Duodenal mucosa (tissue), 2 donors: ENCODE data around the gene TMEM266.

Source experiments
- H3K27ac ChIP-seq: one replicate; pipeline ENCODE4 v1.7.0; 2013; ENCODE audit warnings: low read depth, low read length
- H3K27me3 ChIP-seq, 2 donors: one replicate each; pipeline ENCODE4 v1.7.0; 2013; ENCODE audit warnings: low read length in 2 of 2, control low read depth in 1 of 2; ENCODE audit not compliant: insufficient read depth in 2 of 2, control insufficient read depth in 1 of 2
- H3K36me3 ChIP-seq, 2 donors: one replicate each; pipeline ENCODE4 v1.7.0; 2013; ENCODE audit warnings: low read length in 2 of 2, control low read depth in 1 of 2; ENCODE audit not compliant: insufficient read depth in 2 of 2, control insufficient read depth in 1 of 2
- H3K4me1 ChIP-seq, 2 donors: one replicate each; pipeline ENCODE4 v1.7.0; 2013; ENCODE audit warnings: low read length in 2 of 2, control low read depth in 1 of 2; ENCODE audit not compliant: insufficient read depth in 2 of 2, control insufficient read depth in 1 of 2
- H3K4me3 ChIP-seq, 2 donors: one replicate each; pipeline ENCODE4 v1.7.0; 2013; ENCODE audit warnings: low read length in 2 of 2, low read depth in 1 of 2
- H3K9ac ChIP-seq, 2 donors: one replicate each; pipeline ENCODE4 v1.7.0; 2013; ENCODE audit warnings: low read length in 2 of 2, low read depth in 1 of 2
- H3K9me3 ChIP-seq, 2 donors: one replicate each; pipeline ENCODE4 v1.7.0; 2013; ENCODE audit warnings: low read length in 2 of 2, control low read depth in 1 of 2; ENCODE audit not compliant: control insufficient read depth in 1 of 2

The TMEM266 gene

GRCh38 chr15:76118767-76119166 is 59.0 kb downstream of the TMEM266 start:
- Histone ChIP-seq H3K4me3 (no peak overlapping the region), H3K9ac (no peak overlapping the region), H3K36me3 (no peaks in the 10 kb centered on the region), H3K9me3 (no peaks in the 10 kb centered on the region), H3K4me1 (no peaks in the 10 kb centered on the region), H3K27me3 (no peaks in the 10 kb centered on the region), H3K27ac (no peak overlapping the region)

DNA sequence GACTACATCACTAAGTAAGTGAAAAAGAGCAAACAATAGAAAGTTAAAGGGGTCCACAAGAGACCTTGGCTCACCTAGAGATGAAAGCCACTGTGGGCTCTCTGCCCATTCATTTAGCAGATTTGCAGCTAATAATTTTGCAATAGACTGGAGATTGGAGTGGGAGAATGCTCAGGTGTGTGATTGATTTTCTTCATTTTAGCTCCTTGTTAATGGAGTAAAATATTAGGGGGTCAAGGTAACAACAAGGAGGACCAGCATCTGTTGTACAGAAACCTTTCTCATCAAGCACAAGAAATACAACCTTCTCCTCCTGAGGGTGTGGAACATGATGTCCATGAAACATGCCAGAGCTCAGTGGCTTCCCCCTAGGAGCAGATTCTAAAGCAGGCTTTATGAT is 63.2 kb downstream of the TMEM266 start:
- Histone ChIP-seq H3K36me3 (no peaks in the 10 kb centered on the region), H3K9ac (no peak overlapping the region), H3K4me3 (no peak overlapping the region), H3K4me1 (no peaks in the 10 kb centered on the region), H3K27me3 (no peaks in the 10 kb centered on the region), H3K27ac (no peak overlapping the region), H3K9me3 (no peaks in the 10 kb centered on the region)

- Histone ChIP-seq H3K36me3 (no peaks in the 10 kb centered on the region), H3K27me3 (no peaks in the 10 kb centered on the region), H3K4me1 (no peaks in the 10 kb centered on the region), H3K9ac (no peak overlapping the region), H3K4me3 (no peak overlapping the region), H3K9me3 (no peaks in the 10 kb centered on the region), H3K27ac (no peak overlapping the region)
These were observed 67.4 kb downstream of the TMEM266 start for GRCh38 chr15:76127169-76127568.

GRCh38 chr15:76127880-76128279 is 68.1 kb downstream of the TMEM266 start:
- Histone ChIP-seq H3K36me3 (no peaks in the 10 kb centered on the region), H3K4me1 (no peaks in the 10 kb centered on the region), H3K27me3 (no peaks in the 10 kb centered on the region), H3K27ac (no peak overlapping the region), H3K9ac (no peak overlapping the region), H3K9me3 (no peaks in the 10 kb centered on the region), H3K4me3 (no peak overlapping the region)

GRCh38 chr15:76134537-76134936 is 74.8 kb downstream of the TMEM266 start:
- Histone ChIP-seq H3K27me3 (no peaks in the 10 kb centered on the region), H3K9me3 (no peaks in the 10 kb centered on the region), H3K4me1 (peaks cover under 1% of the 10 kb centered on the region in 2 donors), H3K36me3 (no peaks in the 10 kb centered on the region), H3K9ac (no peak overlapping the region), H3K4me3 (no peak overlapping the region), H3K27ac (no peak overlapping the region)

DNA sequence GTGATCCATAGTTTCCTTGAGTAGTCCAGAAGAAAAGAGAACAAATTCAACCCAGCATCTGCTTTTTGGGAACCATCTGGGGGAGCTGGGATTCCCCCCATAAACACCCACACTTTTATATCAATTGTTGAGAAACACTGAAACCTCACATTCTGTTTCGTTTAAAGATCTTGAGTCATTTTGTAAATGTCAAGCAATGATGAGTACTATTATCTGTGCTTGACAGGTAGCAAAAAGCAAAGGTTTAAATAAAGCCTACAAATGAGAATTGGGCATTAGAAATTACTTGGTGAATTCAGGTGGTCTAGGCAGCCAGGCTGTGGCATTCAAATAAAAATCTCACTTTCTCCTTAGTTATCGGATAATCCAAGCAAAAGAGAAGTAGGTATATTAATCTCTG is 75.7 kb downstream of the TMEM266 start:
- peaks cover 0 to 3% of the 10 kb centered on the region in 2 donors for H3K27me3 ChIP-seq
- no peak overlapping the region for H3K4me3 ChIP-seq
- no peaks in the 10 kb centered on the region for H3K9me3 ChIP-seq
- no peak overlapping the region for H3K27ac ChIP-seq
- H3K9ac ChIP-seq, result no peak overlapping the region
- no peaks in the 10 kb centered on the region for H3K36me3 ChIP-seq
- peaks cover 5 to 6% of the 10 kb centered on the region in 2 donors for H3K4me1 ChIP-seq

GRCh38 chr15:76138436-76138835 is 78.7 kb downstream of the TMEM266 start:
- Histone ChIP-seq H3K4me3 (no peak overlapping the region), H3K4me1 (peaks cover 5 to 6% of the 10 kb centered on the region in 2 donors), H3K36me3 (no peaks in the 10 kb centered on the region), H3K9ac (no peak overlapping the region), H3K27me3 (peaks cover 3% of the 10 kb centered on the region in 2 donors), H3K27ac (no peak overlapping the region), H3K9me3 (no peaks in the 10 kb centered on the region)

DNA sequence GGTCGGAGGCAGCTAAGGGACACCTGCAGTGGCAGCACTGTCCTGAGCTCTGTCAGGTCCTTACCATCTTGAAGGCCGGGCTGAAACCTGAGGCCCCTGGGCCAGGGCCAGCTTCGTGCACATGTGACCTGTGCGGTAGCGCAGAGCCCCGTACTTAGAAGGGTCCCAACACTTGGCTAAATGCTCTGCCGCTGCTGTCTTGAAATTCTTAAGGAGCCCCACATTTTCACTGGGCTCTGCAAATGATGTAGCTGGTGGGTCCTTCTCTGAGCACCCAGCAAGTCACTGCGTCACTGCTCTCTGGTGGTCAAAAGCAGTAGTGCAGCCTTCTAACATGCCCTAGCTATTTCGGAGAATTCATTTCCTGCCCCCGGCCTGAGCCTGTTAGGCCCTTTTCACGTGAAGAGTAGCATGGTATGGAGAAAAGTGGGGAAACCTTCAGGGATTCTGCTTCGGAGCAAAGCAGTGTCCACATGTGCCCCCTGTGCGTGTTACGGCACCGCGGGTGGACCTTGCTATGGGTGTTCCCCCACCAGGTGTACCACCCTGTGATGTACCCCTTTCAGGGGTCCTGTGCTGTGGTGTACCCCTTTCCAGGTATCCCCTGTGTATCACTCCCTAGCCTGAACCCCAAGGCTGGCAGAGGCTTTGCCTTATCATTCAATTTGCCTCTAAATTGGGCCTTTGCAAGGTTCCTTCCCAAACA is 79.7 kb downstream of the TMEM266 start:
- Histone ChIP-seq H3K9me3 (no peaks in the 10 kb centered on the region), H3K9ac (no peak overlapping the region)

DNA sequence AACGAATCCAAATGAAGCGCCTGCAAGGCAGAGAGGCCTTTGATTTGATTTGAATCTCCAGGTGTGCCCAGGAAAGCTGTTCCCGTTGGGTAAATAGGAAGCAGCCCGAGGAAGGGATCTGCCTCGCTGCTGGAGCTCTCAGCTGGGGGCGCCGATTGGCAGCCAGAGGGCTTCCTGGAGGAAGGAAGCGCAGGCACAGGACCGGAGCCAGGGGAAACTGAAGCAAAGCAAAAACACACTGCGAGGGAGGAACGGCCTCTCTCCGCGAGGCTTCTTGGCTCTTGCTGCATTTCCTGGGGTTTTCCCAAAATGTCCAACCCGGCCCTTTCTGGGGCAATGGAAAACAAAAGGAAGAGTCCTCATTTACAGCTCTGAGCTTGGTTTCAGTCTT is 80.3 kb downstream of the TMEM266 start:
- Histone ChIP-seq H3K27me3 (peaks cover 7 to 10% of the 10 kb centered on the region in 2 donors), H3K27ac (no peak overlapping the region), H3K4me1 (peaks cover 5 to 6% of the 10 kb centered on the region in 2 donors), H3K9ac (no peak overlapping the region), H3K4me3 (peak overlapping the region in 1 of 2 donors; percentile 6), H3K9me3 (no peaks in the 10 kb centered on the region), H3K36me3 (no peaks in the 10 kb centered on the region)

More for the DNA sequence above, 79.7 kb downstream of the TMEM266 start:
- Histone ChIP-seq H3K36me3 (no peaks in the 10 kb centered on the region), H3K27me3 (peaks cover 7 to 8% of the 10 kb centered on the region in 2 donors), H3K4me3 (peak overlapping the region in 1 of 2 donors; percentile 6), H3K27ac (no peak overlapping the region), H3K4me1 (peaks cover 5 to 6% of the 10 kb centered on the region in 2 donors)

DNA sequence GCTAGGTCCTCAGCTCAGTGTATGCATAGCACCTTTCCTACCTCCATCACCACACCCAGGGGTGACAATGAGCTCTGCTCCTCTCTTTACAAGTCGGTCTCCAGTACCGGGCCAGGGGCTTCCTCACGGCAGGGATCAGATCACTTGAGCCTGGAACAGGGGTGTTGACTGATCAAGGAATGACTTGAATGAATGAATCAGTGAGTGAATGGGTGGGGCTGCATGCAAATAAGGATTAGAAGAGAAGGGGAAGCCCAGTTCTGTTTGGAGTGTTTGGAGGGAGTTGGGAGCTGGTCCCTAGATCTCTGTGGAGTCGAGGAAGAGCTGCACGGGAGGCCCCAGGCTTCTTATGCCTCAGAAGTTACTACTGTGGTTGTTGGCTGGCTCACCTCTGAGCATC is 87.0 kb downstream of the TMEM266 start:
- H3K4me1 ChIP-seq, result peaks cover 11 to 19% of the 10 kb centered on the region in 2 donors

More for the DNA sequence above, 87.0 kb downstream of the TMEM266 start:
- Histone ChIP-seq H3K36me3 (no peaks in the 10 kb centered on the region), H3K4me3 (no peak overlapping the region), H3K9me3 (no peaks in the 10 kb centered on the region), H3K27me3 (peaks cover 9 to 10% of the 10 kb centered on the region in 2 donors), H3K9ac (no peak overlapping the region), H3K27ac (no peak overlapping the region)
